Hematopoietic multipotent progenitor cell treated with erythropoietin and hydrocortisone succinate and interleukin-3 and kit ligand, for 17 days (in vitro differentiated cells): ENCODE results near the gene ARHGEF16.

Source experiments
- DNase-seq: peaks from one replicate; pipeline ENCODE4 v3.0.0-alpha.2; 2015; ENCODE audit warnings: low spot score

The ARHGEF16 gene

DNA sequence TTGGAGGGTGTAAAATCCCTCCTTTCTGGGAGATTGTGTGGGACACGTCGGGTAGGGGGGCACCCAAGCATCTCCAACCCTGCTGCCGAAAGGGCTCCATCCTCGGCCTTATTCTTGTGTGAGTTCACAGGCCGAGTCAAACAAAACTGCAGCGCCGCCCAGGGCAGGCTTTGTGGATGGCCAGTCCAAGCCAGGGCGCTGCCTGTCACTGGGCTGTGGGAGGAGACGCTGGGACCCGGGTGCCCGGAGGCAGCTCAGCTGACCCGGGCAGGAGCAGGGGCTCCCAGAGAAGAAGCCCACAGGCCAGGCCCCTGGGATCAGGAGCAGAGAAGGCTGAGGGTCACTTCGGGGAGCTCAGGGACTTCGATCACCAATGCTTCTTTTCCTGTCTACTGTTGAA lies 31.8 kb upstream of the ARHGEF16 start:
- DNase-seq: no peak

DNA sequence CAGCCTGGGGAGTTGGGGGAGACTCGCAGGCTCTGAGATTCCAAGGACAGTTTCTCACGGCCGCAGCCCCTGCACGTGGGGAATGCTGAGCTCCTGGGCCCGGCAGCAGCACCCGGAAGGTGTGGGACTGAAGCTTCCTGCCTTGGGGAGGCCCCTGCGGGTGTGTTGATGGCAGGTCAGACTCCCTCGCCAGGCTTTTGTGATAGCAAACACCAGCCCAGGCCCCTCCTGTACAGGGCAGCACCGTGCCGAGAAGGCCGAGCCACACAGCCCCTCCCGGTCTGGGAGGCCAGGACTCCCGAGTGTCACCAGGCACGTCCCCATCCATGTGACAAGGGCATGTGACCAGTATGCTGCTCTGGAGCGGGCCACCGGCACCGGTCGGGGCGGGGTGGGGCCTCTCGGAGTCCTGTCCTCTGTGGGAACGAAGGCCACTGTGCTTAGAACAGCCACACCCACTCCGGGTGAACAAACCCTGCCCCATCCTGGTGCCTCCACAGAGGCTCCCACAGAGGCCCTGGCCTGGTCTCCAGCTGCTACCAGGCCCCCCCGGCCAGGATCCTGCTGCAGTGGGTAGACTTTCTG lies 31.1 kb upstream of the ARHGEF16 start:
- no peak for DNase-seq

DNA sequence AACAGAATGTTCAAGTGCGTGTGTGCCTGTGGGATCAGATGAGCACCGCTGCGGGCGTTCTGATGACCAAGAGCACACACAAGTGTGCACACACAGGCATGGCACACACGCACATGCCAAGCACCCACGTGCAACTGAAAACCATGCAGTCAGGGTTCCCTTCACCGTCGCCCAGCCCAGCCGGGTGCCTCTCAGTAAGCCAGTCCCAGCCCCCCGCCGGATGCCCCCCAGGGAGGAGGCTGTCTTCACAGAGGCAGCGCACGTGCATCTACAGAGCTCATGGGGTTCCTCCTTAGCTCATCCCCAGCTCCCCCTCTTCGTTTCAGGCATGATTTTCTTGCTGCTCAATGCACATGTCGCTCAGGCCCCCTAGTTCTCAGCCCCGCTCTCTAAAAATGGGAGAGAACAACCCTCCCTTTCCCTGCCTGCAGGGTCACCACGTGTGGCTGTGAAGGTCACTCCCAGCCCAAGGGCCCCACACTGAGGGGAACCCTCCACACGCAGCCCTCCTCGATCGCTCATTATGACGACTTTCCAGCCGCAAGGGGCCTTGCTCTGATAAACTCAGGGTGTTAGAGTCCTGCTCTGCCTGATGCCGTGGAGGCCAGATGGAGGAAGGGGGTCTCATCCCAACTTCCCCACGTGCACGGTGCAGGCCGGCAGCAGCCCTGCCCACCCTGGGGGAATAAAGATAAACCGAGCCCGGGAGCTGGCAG lies 30.4 kb upstream of the ARHGEF16 start:
- DNase-seq: no peak

DNA sequence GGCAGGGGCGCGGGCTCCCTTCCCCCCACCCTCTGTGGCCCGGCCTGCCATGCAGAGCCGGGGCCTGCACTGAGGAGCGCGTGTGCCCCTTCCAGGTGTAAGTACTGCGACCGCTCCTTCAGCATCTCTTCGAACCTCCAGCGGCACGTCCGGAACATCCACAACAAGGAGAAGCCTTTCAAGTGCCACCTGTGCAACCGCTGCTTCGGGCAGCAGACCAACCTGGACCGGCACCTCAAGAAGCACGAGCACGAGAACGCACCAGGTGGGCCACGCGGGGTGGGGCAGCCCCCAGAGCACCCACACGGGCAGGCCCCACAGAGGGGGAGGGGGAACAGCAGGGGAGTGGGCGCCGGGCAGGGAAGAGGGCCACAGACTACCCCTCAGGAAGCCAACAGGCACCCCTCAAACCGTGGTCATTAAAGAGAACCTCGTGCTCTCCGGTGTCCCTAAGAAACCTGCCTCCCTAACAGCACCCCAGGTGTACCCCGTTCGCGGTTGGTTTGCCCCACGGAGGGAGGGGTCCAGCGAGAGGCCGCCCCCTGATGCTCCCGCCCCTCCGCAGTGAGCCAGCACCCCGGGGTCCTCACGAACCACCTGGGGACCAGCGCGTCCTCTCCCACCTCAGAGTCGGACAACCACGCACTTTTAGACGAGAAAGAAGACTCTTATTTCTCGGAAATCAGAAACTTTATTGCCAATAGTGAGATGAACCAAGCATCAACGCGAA lies 28.8 kb upstream of the ARHGEF16 start:
- DNase-seq: no peak

DNA sequence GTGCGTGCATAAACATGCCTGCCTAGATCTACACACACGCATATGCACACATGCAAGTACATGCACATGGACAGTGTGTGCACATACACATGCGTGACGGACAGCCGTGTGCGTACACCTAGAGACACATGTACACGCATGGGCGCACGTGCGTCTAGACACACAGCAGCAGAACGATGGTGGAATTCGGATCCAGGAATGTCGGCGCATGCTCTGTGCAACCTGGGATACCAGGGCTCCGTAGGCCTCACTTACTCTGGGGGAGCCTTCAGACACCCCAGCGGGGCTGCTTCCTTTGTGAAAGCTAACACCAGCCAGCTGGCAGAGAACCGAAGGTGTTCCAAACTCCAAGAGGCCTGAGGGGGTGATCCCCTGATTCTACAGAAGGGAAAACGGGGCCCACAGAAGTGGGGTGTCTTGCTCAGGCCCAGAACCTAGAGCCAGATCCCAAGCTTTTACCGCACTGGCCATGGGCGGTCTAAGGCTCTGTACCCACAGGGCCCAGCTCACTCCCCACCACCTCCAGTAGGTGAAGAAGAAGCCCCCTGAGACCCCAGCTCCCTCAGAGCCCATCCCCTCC lies 27.4 kb upstream of the ARHGEF16 start:
- no peak for DNase-seq

DNA sequence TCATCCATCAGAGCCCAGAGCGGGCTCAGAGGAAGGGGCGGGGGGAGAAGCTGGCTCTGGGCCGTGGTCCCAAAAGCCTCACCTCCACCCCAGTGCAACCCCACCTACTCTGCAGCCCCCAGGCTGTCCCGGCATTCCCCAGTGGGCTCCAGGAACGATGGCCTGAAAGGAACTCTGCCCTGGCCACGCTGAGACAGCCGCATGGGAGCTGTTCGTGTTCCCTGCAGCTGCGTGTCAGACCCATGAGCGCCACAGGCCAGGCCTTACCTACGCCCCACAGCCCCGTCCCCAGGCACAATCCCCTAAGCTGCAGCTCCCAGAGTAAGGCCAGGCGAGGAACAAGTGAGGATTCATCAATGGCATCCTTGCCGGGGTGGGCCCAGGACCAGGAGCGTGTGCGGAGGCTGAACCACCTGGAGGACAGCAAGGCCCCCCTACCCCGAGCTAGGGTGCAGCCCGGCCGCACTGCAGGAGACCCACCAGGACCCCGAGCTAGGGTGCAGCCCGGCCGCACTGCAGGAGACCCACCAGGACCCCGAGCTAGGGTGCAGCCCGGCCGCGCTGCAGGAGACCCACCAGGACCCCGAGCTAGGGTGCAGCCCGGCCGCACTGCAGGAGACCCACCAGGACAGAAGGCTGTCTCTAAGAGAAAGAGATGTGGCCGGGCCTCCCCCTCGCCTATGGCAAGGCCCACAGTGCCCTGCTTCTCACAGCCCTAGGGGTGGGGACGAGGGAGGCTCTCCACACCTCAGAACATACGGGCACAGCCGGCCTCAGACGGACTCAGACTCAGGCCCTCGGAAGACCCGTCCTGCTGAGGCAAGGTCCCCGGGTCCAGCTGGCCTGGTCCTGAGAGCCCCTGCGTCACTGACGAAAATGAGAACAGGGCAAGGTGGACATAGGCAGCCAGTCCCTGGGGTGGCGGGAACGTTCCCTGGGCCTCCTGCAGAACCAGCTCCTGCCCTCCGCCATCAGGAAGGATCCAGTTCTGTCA lies 26.5 kb upstream of the ARHGEF16 start:
- DNase-seq: no peak

DNA sequence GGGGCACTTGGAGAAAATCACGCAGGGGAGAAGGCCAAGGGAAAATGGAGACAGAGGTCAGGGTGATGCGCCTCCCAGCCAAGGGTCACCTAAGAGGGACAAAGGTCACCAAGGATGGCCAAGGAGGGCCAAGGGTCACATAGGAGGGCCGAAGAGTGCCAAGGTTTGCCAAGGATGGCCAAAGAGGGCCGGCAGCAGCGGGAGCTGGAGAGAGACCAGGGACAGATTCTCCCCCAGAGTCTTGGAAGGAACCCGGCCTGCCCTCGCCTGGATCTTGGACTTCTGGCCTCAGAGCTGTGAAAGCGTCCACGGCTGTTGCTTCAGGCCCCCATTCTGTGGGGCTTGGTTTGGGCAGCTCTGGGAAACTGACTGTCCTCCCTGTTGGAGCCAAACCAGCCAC lies 25.6 kb upstream of the ARHGEF16 start:
- DNase-seq: no peak

DNA sequence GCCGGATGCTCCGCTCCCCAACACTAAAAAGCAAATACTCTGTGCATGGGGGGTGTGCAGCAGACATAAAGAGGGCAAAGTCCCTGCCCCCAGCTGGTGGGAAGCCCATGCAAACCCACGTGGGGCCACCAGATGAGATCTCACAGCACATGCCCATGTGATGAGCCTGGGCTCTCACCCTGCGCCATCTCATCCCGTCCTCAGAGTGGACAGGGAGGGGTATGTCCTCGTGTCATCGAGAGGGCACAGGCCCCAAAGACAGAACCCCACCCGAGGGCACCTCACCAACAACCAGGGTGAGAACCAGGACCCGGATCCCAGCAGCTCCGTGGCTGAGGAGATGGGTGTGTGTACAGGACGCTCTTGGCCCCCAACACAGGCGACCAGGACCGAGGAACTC lies 25.1 kb upstream of the ARHGEF16 start:
- DNase-seq: no peak

DNA sequence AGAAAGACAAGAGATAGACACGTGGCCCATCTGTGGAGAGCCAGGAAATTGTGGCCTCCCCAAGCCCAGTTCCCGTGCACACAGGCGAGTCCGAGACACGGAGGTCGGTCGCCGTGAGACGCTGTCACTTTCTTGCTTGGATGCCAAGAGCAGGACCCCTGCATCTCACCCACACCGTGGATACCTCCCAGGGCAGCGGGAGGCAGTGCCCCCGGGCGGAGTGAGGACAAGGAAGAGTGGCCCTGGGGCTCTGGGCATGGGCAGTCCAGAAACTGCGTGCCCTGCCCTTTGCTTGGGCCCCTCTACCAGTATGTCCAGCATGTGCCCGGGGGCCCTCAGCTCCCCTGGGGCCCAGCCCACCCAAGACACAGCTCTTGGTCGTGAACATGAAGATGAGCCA lies 24.7 kb upstream of the ARHGEF16 start:
- DNase-seq: no peak

DNA sequence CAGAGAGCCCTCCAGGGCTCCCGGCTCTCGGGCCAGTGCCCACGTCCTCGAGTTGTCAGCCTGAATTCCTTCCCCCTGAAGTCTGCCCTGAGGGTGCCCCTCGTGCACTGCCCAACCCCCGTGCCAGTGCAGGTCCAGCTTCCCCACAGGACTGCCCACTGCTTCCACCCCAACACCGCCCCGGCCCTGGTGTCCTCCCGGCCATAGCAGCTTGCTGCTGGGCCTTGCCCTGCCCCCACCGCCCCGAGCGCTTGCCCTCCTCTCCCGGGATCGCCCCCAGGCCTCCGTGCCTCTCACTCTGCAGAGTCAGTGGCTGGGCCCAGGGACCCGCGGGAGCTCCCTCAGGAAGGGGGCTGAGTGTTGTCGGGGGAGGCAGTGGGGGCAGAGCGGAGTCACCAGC lies 24.1 kb upstream of the ARHGEF16 start:
- DNase-seq: no peak

DNA sequence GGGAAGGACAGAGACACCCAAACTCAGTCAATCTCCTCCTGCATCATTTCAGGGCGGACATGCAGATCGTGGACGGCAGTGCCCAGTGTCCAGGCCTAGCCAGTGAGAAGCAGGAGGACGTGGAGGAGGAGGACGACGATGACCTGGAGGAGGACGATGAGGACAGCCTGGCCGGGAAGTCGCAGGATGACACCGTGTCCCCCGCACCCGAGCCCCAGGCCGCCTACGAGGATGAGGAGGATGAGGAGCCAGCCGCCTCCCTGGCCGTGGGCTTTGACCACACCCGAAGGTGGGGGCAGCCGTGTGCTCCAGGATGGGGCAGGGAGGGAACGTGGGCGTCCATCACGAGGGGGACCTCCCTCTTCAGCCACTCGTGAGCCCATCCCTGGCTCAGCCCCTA lies 23.6 kb upstream of the ARHGEF16 start:
- no peak for DNase-seq

DNA sequence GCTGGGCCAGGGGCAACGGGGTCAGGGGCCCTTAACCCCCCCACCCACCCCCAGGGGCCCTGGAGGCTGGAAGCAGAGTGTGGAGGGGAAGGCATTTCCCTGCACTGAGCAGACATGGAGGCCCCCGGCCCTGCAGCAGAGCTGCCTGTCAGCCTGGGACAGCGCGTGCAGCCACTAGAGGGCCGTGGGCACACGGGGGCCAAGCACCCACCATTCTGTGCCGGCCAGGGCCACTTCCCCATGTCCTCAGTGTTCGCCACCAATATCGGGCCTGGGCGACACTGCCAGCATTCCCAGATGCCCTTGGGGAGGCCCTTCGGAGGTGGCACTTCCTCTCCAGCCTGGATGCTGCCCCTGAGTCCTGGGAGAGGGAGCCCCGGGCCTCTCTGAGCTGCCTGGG lies 23.2 kb upstream of the ARHGEF16 start:
- DNase-seq: no peak

DNA sequence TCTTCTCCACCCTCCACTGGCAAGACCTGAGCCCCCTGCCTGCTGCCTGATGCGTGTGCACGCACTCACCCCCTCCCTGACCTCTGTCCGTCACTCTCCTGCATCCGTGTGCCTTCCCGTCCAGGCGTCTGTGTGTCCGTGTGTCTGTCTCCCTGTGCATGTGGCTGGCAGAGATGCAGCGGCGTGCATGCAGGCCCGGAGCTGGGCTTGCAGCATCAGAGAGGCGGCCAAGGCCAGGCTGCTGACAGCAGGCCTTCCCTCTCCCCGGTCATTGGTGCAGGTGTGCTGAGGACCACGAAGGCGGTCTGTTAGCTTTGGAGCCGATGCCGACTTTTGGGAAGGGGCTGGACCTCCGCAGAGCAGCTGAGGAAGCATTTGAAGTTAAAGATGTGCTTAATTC lies 22.8 kb upstream of the ARHGEF16 start:
- no peak for DNase-seq

DNA sequence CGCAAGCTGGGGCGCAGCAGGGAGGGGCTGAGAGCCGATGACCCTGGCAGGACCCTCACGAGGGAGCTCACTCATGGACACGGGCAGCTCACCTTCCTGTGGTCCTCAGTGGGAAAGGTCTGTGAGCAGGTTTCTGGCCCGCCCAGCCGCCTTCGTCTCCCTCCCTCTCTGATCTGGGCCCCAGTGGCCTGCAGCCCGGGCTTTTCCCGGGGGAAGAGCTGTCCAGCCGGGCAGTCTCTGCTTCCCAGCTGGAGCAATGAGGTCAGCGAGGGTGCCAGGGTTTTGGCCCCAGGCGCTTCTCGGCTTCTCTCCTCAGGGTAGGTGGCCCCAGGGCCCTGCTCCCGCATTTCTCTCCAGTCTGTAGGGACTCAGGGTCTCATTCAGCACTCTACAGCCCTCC lies 22.2 kb upstream of the ARHGEF16 start:
- DNase-seq: no peak

DNA sequence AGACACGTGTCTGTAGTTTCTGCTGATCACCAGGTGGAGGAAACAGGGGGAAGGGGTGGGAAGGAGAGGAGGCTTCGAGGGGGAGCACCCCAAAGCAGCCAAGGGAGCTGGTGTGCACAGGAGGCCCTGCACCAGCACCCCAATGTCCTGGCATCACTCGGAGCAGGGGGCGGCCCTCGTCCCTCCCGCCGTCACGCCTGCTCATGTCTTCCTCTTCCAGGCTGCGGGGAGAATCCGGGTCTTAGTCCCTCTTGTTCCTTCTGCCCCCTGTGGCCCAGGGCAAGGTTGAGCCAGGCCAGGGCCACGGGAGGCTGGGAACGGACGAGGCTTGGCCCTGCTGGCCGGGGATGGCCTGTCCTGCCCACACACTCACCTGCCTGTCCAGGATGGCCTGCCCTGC lies 21.4 kb upstream of the ARHGEF16 start:
- no peak for DNase-seq

DNA sequence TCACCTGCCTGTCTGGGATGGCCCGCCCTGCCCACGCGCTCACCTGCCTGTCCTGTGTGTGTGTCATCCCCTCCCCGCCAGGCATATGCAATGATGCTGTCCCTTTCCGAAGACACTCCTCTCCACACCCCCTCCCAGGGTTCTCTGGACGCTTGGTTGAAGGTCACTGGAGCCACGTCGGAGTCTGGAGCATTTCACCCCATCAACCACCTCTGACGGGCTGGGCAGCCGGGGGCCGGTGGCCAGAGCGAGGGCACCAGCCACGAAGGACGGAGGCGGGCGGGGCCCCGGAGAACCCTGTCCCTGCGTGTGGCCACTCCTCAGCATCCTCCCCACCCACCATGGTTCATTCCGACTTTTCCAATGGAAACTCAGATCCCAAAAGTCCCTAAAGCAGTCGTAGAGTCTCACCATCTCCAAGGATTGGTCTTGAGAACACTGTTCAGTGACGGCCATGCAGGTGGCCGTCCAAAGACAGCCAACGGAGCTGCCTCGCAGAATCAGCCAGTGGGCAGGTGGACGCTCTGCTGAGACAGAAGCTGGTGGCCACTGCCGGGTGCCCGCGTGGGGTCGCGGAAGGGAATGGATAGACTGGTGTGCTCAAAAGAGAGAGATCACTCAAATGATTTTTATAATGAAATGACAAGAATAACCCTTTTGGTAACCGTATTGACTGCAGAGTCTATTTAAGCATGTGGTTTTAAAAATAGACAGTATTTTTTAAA lies 20.7 kb upstream of the ARHGEF16 start:
- no peak for DNase-seq

DNA sequence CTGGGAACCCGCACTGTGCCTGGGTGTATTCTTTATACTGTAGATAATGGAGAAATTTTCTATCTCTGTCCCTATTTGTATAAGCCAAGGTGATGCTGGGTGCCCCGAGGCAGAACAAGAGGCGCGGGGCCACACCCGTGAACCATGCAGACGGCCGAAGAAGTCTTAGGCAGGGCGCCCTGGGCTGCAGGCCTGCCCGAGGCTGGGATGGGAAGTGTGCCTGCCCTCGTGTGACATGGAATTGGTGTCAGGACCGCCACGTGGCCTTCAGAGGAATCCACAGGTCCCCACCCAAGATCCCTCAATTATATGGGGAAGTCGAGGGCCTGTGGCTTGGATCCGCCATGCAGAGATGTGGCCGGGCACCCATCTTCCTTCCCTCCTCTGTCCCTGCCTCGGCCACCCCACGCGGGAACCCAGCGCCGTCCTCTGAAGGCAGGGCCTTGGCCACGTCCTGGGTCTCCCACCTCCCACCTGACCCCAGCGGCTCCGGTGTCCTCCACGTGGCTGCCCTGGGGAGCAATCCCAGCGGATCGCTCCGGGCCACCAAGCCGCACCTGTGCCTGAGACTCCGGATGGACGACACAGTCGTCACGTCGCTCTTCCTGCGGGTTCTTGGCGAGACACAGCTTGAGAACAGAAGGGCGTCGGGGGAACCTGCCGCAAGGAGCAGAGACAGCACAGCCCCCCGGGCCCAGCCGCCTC lies 19.9 kb upstream of the ARHGEF16 start:
- DNase-seq: no peak

DNA sequence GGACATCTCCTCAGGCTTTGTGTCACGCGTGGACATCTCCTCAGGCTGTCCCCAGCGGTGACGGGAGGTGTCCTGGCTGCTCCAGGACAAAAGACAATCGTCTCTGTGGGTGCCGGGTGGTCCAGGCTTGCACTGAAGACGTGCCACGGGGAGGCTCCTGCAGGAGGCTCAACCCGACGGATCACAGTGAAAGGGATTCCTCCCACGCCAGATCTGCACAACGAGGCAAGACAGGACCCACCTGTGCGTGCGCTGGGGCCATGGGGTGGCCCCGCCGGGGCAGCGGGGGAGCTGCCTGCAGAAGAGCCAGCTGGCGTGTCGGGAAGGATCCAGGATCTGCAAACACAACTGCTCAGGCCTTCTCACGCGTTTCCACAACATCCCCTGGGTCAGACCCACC lies 18.8 kb upstream of the ARHGEF16 start:
- DNase-seq: no peak

DNA sequence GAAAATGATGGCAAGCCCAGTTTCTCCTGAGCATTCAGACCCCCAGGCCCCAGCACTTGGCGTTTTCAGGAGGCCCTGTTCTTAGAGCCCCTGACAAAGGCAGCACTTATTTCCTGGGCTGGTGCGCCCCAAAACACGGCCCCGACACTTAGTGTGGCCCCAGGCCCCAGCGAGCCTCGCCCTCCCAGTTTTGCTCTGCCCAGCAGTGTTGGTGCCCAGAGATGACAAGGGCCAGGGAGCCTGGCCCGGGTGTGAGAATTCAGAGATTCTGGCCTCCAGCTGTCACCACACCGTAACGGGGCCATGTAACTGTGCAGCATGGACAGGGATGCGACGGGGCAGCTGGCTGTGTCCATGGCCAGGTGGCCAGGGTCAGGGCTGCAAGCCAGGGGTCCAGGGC lies 18.0 kb upstream of the ARHGEF16 start:
- no peak for DNase-seq

DNA sequence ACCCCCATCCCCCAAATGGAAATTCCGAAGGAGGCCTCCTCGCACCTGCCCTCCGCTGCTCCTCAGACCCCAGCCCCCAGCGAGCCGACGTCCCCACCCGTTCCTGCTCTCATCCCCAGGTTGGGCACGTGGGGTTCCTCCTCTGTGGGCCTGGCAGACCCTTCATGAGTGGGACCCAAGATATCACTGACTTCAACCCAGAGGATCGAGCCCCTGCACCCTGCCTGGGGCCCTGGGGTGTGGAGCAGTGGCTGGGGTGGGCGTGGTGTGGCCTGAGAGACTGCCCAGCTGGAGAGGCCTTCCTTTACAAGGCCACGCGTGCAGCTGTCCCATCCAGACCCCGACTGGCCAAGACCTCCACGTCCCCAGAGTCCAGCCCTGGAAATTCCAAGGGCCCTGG lies 17.6 kb upstream of the ARHGEF16 start:
- no peak for DNase-seq
